Nephron (organoid): ENCODE data around the gene ZNF726.
A peak's percentile ranks its signal among the peaks of the same experiment; 100 is the strongest.

ENCODE experiments used
- H3K27ac Mint-ChIP-seq, 3 experiments: 2 replicates each; pipeline ENCODE4 v1.8.0; 2020; ENCODE audit warnings: mixed read lengths in 3 of 3, mild to moderate bottlenecking in 2 of 3, moderate library complexity in 1 of 3
- H3K27me3 Mint-ChIP-seq: 2 replicates; pipeline ENCODE4 v1.8.0; 2021; ENCODE audit warnings: low read depth, mild to moderate bottlenecking, moderate library complexity, mixed read lengths
- H3K36me3 Mint-ChIP-seq: 2 replicates; pipeline ENCODE4 v1.8.0; 2020; ENCODE audit warnings: low read depth, mixed read lengths
- H3K4me1 Mint-ChIP-seq: 2 replicates; pipeline ENCODE4 v1.8.0; 2020; ENCODE audit warnings: mixed read lengths
- H3K4me3 Mint-ChIP-seq, 3 experiments: 2 replicates each; pipeline ENCODE4 v1.8.0; 2020; ENCODE audit warnings: mild to moderate bottlenecking in 3 of 3, mixed read lengths in 3 of 3, moderate library complexity in 2 of 3
- H3K9me3 Mint-ChIP-seq: 2 replicates; pipeline ENCODE4 v1.8.0; 2020; ENCODE audit warnings: mixed read lengths
- TF ChIP-seq, protein P1 (sequence below), 3 experiments: fragments of 200-600 bp; sonication (generic); IDR thresholded peaks; one replicate each; pipeline ENCODE4 v1.5.0; 2021; ENCODE audit warnings: antibody characterized with exemption in 3 of 3; ENCODE audit not compliant: unreplicated experiment in 3 of 3

ZNF726 gene

DNA sequence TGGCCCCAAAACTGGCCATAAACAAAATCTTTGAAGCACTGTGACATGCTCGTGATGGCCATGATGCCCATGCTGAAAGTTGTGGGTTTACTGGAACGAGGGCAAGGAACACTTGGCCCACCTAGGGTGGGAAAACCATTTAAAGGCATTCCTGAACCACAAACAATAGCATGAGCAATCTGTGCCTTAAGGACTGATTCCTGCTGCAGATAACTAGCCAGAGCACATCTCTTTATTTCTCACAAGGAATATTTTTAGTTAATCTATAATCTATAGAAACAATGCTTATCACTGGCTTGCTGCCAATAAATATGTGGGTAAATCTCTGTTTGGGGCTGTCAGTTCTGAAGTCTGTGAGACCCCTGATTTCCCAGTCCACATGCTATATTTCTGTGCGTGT is 10.3 kb upstream of the ZNF726 start:
- TF ChIP-seq, protein P1, sequence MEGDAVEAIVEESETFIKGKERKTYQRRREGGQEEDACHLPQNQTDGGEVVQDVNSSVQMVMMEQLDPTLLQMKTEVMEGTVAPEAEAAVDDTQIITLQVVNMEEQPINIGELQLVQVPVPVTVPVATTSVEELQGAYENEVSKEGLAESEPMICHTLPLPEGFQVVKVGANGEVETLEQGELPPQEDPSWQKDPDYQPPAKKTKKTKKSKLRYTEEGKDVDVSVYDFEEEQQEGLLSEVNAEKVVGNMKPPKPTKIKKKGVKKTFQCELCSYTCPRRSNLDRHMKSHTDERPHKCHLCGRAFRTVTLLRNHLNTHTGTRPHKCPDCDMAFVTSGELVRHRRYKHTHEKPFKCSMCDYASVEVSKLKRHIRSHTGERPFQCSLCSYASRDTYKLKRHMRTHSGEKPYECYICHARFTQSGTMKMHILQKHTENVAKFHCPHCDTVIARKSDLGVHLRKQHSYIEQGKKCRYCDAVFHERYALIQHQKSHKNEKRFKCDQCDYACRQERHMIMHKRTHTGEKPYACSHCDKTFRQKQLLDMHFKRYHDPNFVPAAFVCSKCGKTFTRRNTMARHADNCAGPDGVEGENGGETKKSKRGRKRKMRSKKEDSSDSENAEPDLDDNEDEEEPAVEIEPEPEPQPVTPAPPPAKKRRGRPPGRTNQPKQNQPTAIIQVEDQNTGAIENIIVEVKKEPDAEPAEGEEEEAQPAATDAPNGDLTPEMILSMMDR (IDR thresholded peaks at IDR 0.05; ENCODE audit: unreplicated experiment in 3 of 3), result no peak
- peaks cover 57% of the 10 kb centered on the region for H3K9me3 Mint-ChIP-seq
- H3K27ac Mint-ChIP-seq, result no peak overlapping the region
- H3K4me1 Mint-ChIP-seq, result no peaks in the 10 kb centered on the region
- H3K36me3 Mint-ChIP-seq, result no peaks in the 10 kb centered on the region
- H3K4me3 Mint-ChIP-seq, result no peak overlapping the region
- H3K27me3 Mint-ChIP-seq, result no peaks in the 10 kb centered on the region

DNA sequence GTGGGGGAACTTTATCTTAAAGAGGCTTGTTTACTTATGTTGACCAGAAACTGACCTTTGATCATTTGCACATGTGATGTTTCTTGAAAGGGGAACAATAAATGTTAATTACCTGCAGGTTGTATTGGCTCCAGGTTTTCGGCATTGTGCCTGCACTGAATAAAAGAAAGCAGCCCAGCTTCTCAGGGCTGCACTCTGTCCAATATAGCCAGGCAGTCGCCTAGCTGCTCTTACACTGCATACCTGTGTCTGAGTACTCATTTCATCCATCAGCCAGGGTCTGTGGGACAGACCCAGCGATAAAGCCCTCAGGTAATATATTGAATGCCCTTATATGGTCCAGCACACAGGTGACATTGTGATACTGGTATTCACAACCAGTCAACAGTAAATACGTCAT is 8.9 kb upstream of the ZNF726 start:
- no peaks in the 10 kb centered on the region for H3K27me3 Mint-ChIP-seq
- no peaks in the 10 kb centered on the region for H3K36me3 Mint-ChIP-seq
- H3K4me3 Mint-ChIP-seq, result no peak overlapping the region
- TF ChIP-seq, protein P1 (IDR thresholded peaks at IDR 0.05; ENCODE audit: unreplicated experiment in 3 of 3), result no peak
- H3K27ac Mint-ChIP-seq, result no peak overlapping the region
- no peaks in the 10 kb centered on the region for H3K4me1 Mint-ChIP-seq
- peaks cover 60% of the 10 kb centered on the region for H3K9me3 Mint-ChIP-seq

- no peaks in the 10 kb centered on the region for H3K36me3 Mint-ChIP-seq
- TF ChIP-seq, protein P1 (IDR thresholded peaks at IDR 0.05; ENCODE audit: unreplicated experiment in 3 of 3), result no peak
- H3K4me3 Mint-ChIP-seq, result no peak overlapping the region
- H3K9me3 Mint-ChIP-seq, result peaks cover 56% of the 10 kb centered on the region
- H3K27ac Mint-ChIP-seq, result no peak overlapping the region
- H3K4me1 Mint-ChIP-seq, result no peaks in the 10 kb centered on the region
- no peaks in the 10 kb centered on the region for H3K27me3 Mint-ChIP-seq
Measured at GRCh38 chr19:23906835-23907234, 7.9 kb upstream of the ZNF726 start.

GRCh38 chr19:23908165-23908564 is 6.5 kb upstream of the ZNF726 start:
- Mint-ChIP-seq H3K36me3 (no peaks in the 10 kb centered on the region), H3K9me3 (peaks cover 52% of the 10 kb centered on the region), H3K4me3 (no peak overlapping the region), H3K27ac (no peak overlapping the region), H3K27me3 (no peaks in the 10 kb centered on the region), H3K4me1 (no peaks in the 10 kb centered on the region)
- TF ChIP-seq, protein P1 (IDR thresholded peaks at IDR 0.05; ENCODE audit: unreplicated experiment in 3 of 3), result no peak

GRCh38 chr19:23909222-23909621 is 5.5 kb upstream of the ZNF726 start:
- H3K36me3 Mint-ChIP-seq, result no peaks in the 10 kb centered on the region
- TF ChIP-seq, protein P1 (IDR thresholded peaks at IDR 0.05; ENCODE audit: unreplicated experiment in 3 of 3), result no peak

DNA sequence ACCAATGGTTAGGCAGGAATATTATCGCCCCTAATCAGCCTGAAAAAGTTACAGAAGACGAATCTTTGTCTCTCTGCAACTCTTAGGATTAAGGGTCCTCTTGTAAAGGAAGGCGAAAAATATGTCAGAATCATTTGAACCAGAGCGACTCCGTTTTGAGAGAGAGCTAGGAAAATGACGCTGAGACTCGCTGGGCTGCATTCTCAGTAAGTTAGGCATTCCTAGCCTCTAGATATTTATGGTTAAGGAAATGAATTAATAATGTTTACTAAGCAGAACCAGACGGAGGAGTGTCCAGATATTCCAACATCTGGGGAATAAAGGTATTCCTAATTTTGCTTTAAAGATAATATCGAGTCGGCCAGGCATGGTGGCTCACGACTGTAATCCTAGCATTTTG is 755 bp upstream of the ZNF726 start:
- peak overlapping the region; percentile 45 to 88 (median 75) for H3K4me3 Mint-ChIP-seq
- H3K4me1 Mint-ChIP-seq, result no peaks in the 10 kb centered on the region
- no peak overlapping the region for H3K27ac Mint-ChIP-seq
- peaks cover 9% of the 10 kb centered on the region for H3K36me3 Mint-ChIP-seq
- TF ChIP-seq, protein P1 (IDR thresholded peaks at IDR 0.05; ENCODE audit: unreplicated experiment in 3 of 3), result no peak
- no peaks in the 10 kb centered on the region for H3K27me3 Mint-ChIP-seq
- peaks cover 27% of the 10 kb centered on the region for H3K9me3 Mint-ChIP-seq

More at GRCh38 chr19:23909222-23909621, 5.5 kb upstream of the ZNF726 start:
- Mint-ChIP-seq H3K4me3 (no peak overlapping the region), H3K27me3 (no peaks in the 10 kb centered on the region), H3K9me3 (peaks cover 54% of the 10 kb centered on the region), H3K27ac (no peak overlapping the region), H3K4me1 (no peaks in the 10 kb centered on the region)
